ENCODE data around the gene APBB1IP.

Gene APBB1IP

DNA sequence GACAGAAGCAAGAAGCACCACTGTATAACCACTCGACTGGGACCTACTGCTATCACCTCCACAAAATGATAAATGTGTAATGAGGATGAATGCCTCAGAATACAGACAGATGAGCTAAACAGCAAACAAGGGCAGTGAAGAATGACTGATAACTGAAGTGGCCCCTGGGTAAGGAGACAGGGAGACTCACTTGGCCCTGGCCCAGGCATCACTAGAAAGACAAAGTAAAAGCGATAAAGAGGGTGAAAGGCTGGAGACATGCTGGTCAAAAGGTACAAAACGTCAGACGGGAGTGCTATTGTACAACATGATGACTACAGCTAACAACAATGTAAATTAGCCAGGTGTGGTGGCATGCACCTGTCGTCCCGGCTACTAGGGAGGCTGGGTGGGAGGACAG, 27.8 kb upstream of the APBB1IP start:
- H3K4me3 ChIP-seq (ENCODE audit: control insufficient read depth, low read depth, low read length), result no peak overlapping the region
- DNase-seq (ENCODE audit: low read depth), result no peak
- TF ChIP-seq, protein P1, sequence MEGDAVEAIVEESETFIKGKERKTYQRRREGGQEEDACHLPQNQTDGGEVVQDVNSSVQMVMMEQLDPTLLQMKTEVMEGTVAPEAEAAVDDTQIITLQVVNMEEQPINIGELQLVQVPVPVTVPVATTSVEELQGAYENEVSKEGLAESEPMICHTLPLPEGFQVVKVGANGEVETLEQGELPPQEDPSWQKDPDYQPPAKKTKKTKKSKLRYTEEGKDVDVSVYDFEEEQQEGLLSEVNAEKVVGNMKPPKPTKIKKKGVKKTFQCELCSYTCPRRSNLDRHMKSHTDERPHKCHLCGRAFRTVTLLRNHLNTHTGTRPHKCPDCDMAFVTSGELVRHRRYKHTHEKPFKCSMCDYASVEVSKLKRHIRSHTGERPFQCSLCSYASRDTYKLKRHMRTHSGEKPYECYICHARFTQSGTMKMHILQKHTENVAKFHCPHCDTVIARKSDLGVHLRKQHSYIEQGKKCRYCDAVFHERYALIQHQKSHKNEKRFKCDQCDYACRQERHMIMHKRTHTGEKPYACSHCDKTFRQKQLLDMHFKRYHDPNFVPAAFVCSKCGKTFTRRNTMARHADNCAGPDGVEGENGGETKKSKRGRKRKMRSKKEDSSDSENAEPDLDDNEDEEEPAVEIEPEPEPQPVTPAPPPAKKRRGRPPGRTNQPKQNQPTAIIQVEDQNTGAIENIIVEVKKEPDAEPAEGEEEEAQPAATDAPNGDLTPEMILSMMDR (conservative IDR thresholded peaks at IDR 0.05; ENCODE audit: control insufficient read depth, insufficient read depth, low read depth, low read length), result no peak

DNA sequence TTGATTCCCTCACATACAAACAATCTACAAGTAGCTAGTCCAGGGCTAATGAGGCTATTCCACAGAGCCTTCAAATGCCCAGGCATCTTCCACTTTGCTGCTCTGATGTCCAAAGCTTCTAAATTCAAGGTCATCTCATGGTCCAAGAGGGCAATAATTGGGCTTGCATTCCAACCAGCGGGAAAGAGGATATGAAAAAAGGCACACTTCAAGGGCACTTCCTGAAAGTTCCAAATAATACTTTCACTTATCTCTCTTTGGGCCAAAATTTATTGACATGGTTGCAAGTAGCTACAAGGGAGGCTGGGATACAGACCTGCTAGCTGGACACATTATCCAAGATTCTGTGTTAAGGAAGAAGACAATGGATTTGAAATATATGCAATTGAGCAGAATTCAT, 25.2 kb upstream of the APBB1IP start:
- DNase-seq (ENCODE audit: low read depth), result no peak
- no peak overlapping the region for H3K4me3 ChIP-seq (ENCODE audit: control insufficient read depth, low read depth, low read length)
- TF ChIP-seq, protein P1 (conservative IDR thresholded peaks at IDR 0.05; ENCODE audit: control insufficient read depth, insufficient read depth, low read depth, low read length), result no peak

DNA sequence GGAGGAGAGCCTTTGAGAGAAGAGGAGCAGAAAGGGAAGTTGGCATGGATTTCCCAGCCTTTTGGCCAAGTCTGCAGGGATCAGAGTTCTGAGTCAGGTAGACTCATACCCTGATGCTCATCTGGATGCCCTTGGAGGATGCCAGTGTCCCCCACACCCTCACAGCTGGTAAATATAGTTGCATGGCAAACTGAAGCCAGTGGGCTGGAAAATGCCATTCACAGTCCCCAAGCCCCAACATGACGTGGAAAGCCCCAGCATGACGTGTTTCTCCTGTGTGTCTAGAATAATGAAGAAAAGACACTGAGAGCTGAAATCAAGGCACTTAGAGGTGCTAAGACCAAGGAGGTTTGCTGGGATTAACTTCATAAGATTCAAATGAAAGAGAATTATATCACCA, 24.8 kb upstream of the APBB1IP start:
- no peak for DNase-seq (ENCODE audit: low read depth)
- TF ChIP-seq, protein P1 (conservative IDR thresholded peaks at IDR 0.05; ENCODE audit: control insufficient read depth, insufficient read depth, low read depth, low read length), result no peak
- H3K4me3 ChIP-seq (ENCODE audit: control insufficient read depth, low read depth, low read length), result no peak overlapping the region

DNA sequence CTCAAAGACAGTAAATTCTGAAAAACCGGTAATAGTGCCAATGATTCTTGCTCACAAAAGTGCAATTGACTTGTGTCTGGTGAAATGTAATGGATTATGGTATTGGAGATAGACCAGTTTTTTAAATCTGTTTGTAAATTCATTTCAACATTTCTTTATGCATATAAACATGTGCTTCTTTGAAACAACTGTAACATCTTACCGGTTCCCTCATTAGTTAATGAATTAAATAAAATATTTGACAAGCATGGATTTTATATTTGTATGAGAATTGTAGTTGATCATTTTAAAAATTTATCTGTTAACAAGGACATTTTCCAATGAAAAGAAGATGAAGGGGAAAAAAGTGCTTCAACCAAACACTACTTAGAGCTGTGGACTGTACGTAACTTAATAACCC, 21.0 kb upstream of the APBB1IP start:
- H3K4me3 ChIP-seq (ENCODE audit: control insufficient read depth, low read depth, low read length), result no peak overlapping the region
- TF ChIP-seq, protein P1 (conservative IDR thresholded peaks at IDR 0.05; ENCODE audit: control insufficient read depth, insufficient read depth, low read depth, low read length), result no peak
- no peak for DNase-seq (ENCODE audit: low read depth)

DNA sequence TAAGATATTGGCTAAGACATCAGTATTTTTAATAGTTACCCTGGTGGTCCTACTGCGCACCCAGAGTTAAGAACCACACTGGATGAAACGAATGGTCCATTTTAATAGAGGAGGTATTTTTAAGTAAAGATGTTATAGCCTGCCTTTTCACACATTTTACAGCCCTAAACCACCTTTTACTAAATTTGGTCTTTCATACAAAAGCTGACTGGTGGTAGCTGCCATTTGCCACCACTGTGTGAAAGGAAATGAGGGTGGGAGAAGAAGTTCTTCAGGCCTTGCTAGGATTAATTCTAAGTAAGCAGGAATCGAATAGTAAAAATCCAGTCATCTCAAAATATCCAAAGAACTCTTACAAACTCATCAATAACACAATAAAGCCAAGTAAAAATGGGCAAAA, 15.2 kb upstream of the APBB1IP start:
- TF ChIP-seq, protein P1 (conservative IDR thresholded peaks at IDR 0.05; ENCODE audit: control insufficient read depth, insufficient read depth, low read depth, low read length), result no peak
- H3K4me3 ChIP-seq (ENCODE audit: control insufficient read depth, low read depth, low read length), result no peak overlapping the region
- DNase-seq (ENCODE audit: low read depth), result no peak

DNA sequence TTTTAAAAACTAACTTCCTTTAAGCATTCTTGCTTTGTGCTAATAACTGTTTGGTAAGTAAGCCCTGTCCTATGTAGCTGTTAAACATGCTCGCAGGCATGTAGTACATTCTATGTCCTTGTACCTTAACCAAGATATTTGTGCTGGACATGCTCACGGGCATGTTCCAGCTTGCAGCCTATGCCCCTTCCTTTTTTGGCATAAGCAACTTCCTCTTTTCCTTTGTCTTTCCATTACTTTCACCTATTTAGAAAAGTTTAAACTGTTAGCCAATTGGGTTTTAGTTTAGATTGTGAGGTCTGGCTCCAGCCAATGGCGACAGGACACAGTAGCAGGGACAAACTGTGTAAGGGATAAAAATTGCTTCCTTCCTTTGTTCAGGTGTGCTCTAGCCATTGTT, 14.4 kb upstream of the APBB1IP start:
- no peak overlapping the region for H3K4me3 ChIP-seq (ENCODE audit: control insufficient read depth, low read depth, low read length)
- no peak for DNase-seq (ENCODE audit: low read depth)
- TF ChIP-seq, protein P1 (conservative IDR thresholded peaks at IDR 0.05; ENCODE audit: control insufficient read depth, insufficient read depth, low read depth, low read length), result no peak

DNA sequence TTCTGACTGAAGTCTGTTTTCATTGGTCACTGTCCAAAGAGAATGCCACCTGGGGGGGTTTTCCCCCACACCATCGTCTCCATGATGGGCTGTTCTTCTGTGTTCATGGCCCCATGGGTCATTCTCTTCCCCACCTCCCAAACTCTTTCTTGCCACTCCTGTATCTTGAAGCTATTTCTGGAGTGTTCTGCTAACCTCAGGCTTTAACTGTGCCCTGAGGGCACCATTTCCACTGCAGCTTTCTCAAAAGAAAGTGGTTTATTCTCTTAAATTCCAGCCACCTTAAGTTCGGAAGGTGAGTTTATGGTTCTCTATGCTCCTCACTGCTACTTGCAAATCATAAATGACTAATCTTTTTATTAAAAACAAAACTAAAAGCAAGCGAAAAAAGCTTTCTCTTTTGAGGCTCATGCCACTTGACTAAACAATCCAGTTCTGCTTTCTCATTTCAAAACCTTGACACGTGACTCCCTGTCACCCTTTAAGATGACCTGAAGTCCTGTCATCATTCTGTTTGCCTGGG, 7.4 kb upstream of the APBB1IP start:
- no peak overlapping the region for H3K4me3 ChIP-seq (ENCODE audit: control insufficient read depth, low read depth, low read length)
- DNase-seq (ENCODE audit: low read depth), result no peak

More for the DNA sequence above, 7.4 kb upstream of the APBB1IP start:
- TF ChIP-seq, protein P1 (conservative IDR thresholded peaks at IDR 0.05; ENCODE audit: control insufficient read depth, insufficient read depth, low read depth, low read length), result no peak

Data from fibroblast of mammary gland (primary cell).